ENCODE measurements around the gene LDLRAP1.

DNA sequence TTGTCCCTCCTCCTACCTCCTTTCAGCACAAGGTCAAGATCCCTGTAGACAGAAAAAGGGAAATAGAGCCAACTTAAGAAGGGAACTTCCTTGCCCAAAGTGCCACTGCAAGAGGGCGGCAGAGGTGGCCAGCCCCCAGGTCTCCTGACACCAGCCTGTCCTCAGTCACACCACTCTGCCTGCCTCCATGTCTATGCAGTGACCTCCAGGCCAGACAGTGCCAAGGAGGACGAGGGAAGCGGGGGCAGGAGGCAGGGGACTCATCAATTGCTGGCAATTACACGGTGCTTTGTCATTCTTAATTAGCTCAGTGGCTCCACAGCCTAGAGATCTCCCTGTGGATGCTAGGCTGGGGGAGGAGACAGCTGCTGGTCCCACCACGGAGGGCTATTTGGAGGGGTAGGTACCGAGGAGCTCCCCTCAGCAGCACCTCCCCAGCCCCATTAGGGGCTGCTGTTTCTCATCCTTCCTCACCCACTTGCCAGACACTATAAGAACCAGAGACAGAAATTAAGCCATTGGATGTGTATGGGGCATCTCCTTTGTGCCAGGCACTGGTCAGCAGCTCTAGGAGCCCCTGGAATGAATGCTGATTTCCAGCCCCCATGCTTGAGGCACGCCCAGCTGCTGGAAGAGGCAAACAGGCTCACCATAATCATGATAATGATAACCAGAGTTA, 6.1 kb upstream of the LDLRAP1 start:
- TF ChIP-seq, protein P1, sequence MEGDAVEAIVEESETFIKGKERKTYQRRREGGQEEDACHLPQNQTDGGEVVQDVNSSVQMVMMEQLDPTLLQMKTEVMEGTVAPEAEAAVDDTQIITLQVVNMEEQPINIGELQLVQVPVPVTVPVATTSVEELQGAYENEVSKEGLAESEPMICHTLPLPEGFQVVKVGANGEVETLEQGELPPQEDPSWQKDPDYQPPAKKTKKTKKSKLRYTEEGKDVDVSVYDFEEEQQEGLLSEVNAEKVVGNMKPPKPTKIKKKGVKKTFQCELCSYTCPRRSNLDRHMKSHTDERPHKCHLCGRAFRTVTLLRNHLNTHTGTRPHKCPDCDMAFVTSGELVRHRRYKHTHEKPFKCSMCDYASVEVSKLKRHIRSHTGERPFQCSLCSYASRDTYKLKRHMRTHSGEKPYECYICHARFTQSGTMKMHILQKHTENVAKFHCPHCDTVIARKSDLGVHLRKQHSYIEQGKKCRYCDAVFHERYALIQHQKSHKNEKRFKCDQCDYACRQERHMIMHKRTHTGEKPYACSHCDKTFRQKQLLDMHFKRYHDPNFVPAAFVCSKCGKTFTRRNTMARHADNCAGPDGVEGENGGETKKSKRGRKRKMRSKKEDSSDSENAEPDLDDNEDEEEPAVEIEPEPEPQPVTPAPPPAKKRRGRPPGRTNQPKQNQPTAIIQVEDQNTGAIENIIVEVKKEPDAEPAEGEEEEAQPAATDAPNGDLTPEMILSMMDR (IDR thresholded peaks at IDR 0.05; ENCODE audit: low read length) = no peak
- TF ChIP-seq EZH2 (IDR thresholded peaks at IDR 0.05; ENCODE audit: borderline replicate concordance, low read length) = no peak
